GM19438 (cell line): ENCODE results near the gene PARN.

Source experiments
- ATAC-seq: cut with Tn5 transposase; IDR thresholded peaks from one replicate; pipeline ENCODE4 v1.9.1; 2021; ENCODE audit warnings: low read depth; ENCODE audit not compliant: unreplicated experiment

The PARN gene

DNA sequence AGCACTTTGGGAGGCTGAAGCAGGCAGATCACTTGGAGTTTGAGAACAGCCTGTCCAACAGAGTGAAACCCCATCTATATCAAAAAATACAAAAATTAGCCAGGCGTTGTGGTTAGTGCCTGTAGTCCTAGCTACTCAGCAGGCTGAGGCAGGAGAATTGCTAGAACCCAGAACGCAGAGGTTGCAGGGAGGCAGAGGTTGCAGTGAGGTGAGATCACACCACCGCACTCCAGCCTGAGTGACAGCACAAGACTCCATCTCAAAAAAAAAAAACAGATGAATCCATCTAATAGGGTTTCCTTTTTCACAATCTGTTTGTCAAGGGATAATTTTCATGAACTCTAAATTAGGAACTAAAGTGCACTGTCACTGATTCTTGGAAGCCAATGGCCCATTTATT, 99.0 kb downstream of the PARN start:
- no peak for ATAC-seq

DNA sequence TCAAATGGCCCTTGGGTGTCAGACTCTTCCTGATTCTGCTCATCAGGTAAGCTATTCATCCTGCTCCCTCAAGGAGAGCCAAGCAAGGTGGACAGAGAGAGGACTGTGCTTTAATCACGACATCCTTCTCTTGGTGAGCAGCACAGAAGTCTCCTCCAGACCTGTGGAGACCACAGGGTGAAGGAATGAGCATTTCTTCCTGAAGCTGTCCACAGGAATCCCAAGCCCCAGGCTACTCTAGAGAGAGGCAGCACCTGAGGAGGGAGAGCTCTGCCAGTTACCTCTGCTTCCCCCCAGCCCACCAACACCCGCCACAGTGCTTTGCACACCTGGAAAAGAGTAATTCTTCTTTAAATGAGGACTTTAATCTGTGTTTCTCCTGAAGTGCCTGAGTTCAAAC, 100.0 kb downstream of the PARN start:
- ATAC-seq: no peak

DNA sequence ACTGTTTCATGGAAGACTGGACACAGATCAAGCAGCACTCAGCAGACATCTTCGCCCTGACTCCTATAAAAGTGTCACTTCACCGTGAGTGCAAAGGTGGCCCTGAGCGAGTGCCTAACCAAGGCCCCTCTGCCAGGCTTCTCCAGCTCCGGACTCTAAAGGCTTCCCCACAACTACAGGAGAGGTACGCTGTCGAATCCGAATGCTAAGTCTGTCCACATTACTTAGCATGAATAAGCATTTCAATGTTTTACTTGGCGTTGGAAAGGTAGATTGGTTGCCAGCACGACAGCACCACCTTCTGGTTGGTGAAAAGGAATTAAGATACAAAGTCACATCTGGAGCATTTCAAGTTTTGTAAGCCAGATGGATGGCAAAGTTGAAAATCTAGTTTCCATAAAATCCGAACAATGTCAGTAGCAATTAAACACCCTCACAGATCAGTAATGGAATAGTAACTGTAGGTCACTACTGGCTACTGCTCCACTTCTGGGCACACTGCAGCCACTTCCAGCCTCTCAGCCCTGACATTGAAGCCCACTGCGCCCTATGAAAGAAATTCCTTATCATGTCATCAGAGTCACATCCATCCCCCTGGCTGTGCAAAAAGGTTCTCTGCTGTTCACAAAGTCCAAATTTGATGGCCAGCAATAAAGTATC, 100.9 kb downstream of the PARN start:
- no peak for ATAC-seq

DNA sequence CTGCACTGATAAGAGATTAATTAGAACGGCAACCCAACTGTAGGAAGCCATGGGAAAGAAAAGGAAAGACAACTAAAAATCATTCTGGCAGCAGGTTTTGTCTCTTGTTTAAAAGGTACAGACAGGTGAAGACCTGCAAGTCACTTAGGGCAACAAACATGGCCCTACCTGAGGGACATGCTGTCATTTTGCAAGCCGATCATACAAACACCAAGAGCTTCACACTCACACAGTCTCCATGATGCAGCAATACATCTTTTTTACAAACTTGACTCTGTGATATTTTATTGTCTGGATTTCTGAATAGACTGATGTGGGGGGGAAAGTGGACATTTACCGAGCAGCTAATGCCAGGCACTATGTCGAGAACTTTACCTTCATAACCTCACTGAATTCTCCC, 101.8 kb downstream of the PARN start:
- no peak for ATAC-seq

DNA sequence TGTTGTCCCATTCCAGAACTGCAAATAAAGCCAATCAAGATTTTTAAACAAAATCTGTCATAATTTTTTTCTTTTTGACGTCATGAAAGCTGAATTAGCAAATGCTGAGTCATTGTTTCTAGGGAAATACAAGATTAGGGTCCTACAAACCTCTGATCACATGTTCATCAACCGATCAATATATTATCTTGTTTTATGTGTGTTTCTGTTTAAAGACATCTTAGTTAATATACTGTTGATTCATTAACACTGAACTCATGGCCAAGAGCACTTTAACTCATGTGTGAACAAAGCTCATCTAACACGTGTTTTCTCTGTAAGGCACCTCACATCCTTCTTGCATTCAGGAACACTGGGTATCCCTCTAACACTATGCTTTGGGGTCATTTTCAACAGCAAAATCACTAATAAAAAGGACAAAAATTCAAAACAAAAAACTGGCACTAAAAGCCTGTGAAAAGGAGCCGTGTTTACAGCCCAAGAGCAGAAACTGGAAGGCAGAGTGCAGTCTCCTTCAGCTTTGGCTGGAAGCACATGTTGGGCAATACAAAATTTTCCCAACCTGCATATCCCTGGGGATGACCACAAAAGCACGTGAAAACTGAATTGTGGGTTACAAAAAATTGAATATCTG, 102.5 kb downstream of the PARN start:
- no peak for ATAC-seq

DNA sequence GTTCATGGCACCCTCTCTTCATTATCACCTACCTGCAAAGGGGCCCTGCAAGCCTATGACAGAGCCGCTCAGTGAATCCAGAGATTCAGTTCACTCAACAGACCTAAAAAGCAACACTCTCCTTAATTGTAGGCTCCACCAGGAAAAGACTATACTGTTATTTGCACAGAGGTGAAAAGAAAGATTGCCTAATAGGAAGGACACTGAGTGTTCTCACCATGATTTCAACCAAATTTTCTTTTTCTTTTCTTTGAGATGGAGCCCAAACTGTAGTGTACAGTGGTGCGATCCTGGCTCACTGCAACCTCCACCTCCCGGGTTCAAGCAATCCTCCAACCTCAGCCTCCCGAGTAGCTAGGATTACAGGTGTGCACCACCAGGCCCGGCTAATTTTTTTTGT, 104.5 kb downstream of the PARN start:
- ATAC-seq: no peak

DNA sequence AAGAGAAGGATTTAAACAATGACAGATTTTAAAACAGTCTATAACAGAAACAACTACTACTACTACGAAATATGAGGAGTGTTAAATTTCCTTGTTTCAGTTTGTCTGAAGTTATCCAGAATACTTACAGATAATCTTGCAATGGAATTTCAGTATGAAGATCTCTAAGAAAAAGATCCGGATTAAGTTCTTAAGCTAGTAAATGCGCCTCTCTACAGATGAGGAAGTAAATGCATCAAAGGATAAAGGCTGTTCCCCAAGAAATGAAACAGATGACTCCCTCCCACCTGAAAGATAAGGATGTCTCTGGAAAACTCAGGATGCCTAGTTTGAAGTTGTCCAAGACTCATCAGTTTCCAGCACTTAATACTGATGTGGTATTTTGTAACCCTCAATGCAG, 105.1 kb downstream of the PARN start:
- ATAC-seq: no peak

DNA sequence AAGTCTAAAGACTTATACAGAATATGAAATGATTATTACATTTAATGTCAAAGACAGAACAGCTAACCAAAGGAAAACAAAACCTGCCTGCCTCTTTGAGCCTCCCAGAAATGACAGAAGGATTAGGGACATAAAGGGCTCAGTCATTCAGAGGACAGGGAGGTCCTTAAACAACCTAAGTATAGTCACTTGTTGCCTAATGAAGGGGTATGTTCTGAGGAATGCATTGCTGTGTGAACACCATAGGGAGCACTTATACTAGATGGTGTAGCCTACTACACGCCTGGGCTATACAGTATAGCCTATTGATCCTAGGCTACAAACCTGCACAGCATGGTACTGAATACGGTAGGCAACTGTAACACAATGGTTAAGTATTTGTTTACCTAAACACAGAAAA, 106.4 kb downstream of the PARN start:
- no peak for ATAC-seq

DNA sequence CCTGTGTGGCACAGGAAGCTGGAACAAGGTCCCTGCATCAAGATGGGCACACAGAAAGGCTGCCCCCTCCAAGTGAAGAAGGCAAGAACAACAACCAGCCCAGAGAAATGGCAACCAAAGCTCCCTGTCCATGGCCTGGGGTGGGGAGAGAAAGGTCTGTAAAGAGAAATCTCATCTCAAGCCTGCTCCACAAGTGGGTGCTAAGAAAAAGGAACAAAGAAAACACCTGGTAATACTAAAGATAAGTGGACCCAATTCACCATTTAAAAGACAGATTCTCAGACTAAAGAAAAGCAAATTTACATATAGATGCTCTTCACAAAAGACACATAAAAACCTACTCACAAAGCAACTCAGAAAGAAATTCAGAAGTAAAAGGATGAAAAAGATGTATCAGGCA, 107.4 kb downstream of the PARN start:
- ATAC-seq: no peak

DNA sequence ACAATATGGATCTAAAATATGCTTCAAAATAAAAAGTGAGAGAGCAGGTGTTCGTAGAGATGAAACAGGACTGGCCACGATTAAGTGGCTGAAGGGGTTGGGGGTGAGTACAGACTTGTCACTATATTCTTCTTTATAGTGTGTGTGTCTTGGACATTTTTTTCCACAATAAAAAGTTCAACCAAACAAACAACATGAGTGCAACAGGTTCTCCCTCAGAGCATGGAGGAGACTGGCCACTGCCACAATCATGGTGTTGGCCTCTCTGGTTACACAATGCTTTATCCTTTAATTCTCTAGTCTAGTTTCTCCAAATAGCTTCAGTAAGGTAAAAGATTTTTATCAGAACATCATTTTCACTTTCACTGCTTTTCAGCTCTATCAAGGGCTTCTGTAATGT, 109.3 kb downstream of the PARN start:
- ATAC-seq: no peak

DNA sequence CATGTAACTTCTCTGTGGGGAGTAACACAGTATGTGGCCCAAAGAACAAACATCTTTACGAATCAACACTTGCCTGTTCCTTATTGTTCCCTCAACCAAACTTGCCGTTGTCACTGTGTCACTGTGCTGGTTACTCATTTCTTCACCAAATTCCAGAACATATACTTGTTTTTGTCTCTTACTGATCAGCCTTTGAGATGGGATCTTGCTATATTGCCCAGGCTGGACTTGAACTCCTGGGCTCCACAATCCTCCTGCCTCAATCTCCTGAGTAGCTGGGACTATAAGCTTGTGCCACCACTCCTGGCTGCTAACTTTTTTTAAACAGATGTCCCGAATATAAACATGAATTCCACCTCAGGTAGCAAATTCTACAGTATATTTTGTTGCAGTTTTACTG, 115.1 kb downstream of the PARN start:
- ATAC-seq: no peak

DNA sequence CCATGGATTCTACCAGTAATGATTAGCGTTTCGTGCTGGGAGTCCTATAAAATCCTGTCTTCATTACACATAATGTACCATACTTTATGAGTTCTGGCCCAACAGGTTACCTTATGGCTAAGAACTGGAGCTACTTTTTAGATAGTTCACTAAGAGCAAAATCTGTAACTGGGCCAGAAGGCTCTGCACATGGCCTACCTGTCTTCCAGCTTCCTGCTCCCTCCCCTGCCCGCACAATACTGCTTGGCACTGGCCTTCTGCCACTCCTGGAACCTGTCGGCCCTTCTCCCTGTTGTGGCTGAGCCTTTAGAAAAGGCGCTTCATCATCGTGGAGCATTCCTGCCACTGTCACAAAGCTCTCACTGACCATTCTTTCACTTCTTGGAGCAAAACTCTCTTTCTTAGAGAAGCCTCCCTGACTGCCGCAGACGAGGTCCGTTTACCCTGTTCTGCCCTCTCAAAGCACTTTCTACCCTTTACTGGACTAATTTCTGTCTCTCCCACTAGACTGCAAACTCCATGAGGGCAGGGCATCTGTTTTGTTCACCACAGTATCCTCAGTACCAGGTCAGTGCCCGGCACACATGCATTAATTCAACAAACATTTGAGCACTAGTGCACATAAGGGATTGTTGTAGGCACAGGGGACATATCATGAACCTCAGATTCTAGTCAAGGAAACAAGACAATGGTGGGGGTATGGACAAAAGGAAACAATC, 116.5 kb downstream of the PARN start:
- ATAC-seq: no peak

DNA sequence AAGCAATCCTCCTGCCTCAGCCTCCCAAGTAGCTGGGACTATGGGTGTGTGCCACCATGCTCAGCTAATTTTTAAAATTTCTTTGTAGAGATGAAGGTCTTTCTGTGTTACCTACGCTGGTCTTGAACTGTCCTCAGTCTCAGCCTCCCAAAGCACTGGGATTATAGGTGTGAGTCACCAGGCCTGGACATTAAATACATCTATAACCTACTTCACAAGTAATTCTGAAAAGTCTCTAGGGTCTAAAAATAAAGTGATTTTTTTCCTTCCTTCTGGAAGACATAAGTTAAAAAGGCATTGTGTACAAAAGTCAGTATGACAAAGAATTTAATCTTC, 118.3 kb downstream of the PARN start:
- ATAC-seq: no peak

DNA sequence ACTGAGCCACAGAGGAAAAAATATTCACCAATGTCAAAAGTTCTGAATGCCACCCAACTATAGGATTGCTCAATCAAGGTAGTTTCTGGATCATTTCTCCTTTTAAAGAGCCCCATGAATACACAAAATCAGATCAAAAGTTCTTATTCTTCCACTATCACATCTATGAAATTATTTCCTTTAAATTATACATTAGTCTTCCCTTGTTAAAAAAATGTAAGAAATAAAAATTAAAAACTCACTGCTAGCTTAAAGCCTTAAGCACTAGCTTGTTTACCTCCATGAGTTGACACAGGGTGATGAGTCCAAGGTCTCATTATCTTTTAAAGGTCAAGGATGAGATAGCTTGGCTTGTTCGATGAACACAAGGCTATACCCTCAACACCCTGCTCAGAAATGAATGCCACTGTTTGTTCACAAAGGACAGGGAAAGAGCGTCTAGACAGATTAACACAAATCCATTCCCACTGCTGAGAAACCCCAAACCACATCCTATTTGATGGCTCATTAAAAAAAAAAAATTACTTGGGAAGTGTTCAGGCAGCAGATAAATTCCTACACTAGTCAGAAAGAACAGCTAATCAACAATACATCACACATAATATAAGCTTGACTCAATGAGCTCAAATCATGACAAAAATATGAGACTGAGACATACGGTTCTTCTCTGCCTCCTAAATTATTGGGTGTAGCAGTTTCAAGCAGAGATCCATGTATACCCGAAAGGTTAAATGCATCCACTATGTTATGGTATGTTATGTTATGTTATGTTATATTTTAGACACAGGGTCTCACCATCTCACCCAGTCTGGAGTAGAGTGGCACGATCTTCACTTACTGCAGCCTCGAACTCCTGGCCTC, 118.9 kb downstream of the PARN start:
- ATAC-seq: no peak

DNA sequence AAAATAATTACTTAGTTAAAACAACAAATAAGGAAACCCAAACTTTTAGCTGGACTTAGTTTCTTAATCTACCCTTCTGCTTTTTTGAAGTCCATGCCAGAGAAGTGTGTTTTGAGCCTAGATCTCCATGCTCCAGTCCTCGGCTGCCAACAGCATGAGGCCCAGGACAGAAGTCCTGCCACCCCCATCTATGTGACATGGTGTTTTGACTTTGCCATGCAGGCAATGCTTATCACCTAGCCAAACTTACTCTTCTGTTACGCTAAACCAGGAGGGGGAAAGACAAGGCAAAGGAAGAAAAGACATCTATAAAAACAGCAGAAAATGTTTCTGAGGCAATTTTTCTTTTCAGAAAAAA, 119.5 kb downstream of the PARN start:
- ATAC-seq: no peak

DNA sequence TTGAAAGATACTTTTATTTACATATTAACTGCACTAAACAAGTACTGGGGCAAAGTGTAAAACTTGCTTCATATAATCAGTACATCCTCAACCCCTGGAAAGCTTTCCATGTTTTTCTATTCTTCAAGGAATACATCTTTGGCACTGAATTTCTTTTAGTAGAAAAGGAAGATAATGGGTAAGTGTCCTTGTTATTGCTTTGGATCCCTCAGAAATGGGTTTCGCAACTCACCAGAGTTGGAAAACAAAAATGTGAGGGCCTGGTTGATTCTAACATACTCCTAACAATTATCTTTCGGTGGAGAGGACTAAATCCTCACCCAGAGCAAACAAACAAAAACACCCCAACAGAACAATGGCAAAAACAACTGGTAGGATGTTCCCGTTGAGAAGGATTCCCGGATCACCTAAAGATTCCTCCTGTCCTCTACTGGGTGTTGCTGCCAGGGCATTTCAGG, 120.4 kb downstream of the PARN start:
- no peak for ATAC-seq

DNA sequence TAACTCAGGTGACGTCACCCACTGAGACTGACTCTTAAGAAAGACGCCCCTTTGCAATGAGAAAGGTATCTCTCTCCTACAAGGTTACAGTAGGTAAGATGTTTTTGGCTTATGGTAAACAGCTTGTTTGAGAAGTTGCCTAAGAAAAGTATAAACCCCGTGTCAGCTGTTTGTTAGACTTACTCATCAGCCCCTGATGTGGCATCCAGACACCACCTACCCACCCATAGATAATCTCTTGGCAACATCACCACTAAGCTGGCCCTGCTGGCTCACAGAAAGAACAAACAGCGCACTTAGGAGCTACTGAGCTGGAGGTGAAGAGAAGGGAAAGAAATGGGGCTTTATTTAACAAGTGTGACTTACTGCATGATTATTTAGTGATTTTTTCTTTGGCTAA, 121.0 kb downstream of the PARN start:
- no peak for ATAC-seq

DNA sequence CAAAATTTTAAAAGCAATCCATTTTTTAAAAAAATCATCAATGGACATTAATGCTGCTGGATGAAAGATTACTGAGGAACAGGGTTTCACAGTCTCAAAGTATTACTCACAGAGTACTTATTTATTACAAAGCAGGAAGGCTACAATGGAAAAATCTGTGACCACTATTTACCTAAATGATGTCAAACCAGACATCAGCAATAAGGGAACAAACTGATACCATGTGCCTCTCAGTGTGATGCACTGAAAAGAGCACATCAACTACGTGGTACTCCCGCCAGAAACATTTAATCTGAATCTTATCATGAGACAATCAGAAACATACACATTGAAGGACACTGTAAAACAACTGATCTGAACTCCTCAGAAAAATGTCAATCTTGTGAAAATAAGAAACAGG, 124.2 kb downstream of the PARN start:
- ATAC-seq: no peak

DNA sequence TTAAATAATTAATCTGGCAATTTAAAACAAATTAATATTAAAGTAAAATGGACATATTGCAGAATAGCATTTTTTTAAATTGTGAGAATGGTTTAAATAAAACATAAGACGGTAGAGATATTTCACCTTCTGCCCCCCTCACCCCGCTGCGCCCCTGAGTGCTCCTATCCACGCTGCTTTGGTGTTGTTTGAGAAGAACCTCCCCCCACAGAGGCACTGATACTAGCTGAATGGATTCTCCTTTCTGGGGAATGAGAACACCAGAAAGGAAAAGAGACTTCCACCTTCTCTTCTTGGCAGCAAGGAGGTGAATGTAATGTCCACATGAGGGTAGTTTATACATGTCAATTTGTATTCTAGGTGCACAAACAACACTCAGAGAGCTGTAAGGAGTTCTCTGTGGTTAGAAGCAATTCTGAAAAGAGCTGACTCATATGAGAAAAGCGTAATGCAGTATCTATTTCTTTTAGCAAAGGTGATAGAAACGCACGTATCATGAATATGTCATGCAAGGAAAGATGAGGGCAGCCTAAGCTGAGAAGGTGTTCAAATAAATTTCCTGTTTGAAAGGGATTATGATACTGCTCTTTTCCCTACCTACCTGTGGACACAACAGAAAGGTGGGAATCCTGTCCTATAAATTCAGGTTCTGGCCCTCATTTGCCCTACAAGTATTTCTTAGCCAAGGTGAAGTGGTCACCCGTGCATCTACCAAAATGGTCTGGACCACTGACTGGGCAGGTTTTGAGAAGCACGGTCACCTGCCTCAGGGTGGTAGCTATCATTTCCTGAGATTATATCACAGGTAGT, 126.9 kb downstream of the PARN start:
- ATAC-seq: no peak

DNA sequence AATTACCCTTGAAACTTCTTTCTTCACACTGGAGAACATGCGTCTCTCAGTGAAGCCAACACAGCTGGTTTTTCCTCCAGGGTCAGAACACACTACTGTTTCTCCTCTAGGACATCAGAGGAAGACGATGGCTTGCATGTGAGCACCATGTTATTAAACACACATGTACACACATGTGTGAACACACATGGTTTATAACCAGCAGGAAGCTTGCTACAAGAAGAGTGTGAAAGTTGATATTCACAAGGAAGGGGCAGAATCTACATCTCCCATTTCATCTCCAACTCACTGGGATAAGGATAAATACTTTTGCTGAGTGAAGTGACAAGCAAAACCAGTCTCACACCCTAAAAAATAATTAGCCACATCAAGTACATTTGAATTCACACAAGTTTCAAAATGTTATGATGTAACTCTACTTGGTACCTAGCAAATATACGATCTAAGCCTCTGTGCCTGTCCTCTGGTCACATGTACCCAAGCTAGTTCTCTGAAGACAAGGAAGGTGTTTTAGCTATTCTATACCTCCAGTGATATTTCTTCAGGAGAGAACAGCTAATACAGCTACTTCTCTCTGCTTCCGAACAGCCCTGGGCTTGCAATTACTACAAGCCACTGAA, 127.7 kb downstream of the PARN start:
- ATAC-seq: no peak
